ENCODE data around the gene ESRP2.

Gene ESRP2

DNA sequence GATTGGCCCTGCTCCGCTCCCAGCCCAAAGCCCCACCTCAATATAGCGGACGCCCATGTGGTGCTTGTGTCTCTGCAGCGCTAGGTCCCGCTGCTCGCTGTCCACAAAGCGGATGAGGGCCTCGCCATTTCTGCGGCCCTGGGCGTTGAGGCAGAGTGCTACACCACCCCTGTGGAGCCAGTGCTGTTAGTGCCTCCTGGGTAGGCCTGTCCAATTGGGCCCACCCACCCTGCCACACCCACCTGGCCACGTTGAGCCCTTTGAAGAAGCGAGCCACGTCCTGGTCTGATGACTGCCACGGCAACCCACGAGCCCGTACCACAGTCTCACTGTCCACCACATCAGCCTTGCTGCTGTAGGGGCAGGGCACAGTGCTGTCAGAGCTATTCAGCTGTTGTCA, 3.6 kb downstream of the ESRP2 start:
- H3K4me3 ChIP-seq (ENCODE audit: low read length, poor library complexity, severe bottlenecking) = no peak overlapping the region
- peaks cover 17% of the 10 kb centered on the region for H4K20me1 ChIP-seq (ENCODE audit: insufficient read depth, low read length, poor library complexity, severe bottlenecking)
- no peaks in the 10 kb centered on the region for H3K79me2 ChIP-seq (ENCODE audit: insufficient read depth, low read length)
- no peaks in the 10 kb centered on the region for H3K27me3 ChIP-seq (ENCODE audit: insufficient read depth, low read length, poor library complexity, severe bottlenecking)
- TF ChIP-seq, protein P1, sequence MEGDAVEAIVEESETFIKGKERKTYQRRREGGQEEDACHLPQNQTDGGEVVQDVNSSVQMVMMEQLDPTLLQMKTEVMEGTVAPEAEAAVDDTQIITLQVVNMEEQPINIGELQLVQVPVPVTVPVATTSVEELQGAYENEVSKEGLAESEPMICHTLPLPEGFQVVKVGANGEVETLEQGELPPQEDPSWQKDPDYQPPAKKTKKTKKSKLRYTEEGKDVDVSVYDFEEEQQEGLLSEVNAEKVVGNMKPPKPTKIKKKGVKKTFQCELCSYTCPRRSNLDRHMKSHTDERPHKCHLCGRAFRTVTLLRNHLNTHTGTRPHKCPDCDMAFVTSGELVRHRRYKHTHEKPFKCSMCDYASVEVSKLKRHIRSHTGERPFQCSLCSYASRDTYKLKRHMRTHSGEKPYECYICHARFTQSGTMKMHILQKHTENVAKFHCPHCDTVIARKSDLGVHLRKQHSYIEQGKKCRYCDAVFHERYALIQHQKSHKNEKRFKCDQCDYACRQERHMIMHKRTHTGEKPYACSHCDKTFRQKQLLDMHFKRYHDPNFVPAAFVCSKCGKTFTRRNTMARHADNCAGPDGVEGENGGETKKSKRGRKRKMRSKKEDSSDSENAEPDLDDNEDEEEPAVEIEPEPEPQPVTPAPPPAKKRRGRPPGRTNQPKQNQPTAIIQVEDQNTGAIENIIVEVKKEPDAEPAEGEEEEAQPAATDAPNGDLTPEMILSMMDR (conservative IDR thresholded peaks at IDR 0.05; ENCODE audit: low read length) = no peak
- TF ChIP-seq EZH2phosphoT487 (IDR thresholded peaks at IDR 0.05; ENCODE audit: borderline replicate concordance) = no peak
- H3K36me3 ChIP-seq (ENCODE audit: insufficient read depth, low read length) = peaks cover 47% of the 10 kb centered on the region; the same call in 1 of the 2 replicates
- H3K4me2 ChIP-seq (ENCODE audit: low read depth, low read length, poor library complexity, severe bottlenecking) = no peak overlapping the region
- no peaks in the 10 kb centered on the region for H3K9me2 ChIP-seq (replicated peaks; ENCODE audit: low read depth, low read length)
- H3K4me1 ChIP-seq (ENCODE audit: insufficient read depth, low read length, poor library complexity, severe bottlenecking) = peaks cover under 1% of the 10 kb centered on the region
- no peak overlapping the region for H2AFZ ChIP-seq (ENCODE audit: low read length)
- no peaks in the 10 kb centered on the region for H3K9me3 ChIP-seq (ENCODE audit: insufficient read depth, low read depth, low read length)
- H3K9ac ChIP-seq (ENCODE audit: low read depth, low read length, poor library complexity, severe bottlenecking) = no peak overlapping the region
- H3F3A ChIP-seq (ENCODE audit: low read depth) = no peaks in the 10 kb centered on the region

DNA sequence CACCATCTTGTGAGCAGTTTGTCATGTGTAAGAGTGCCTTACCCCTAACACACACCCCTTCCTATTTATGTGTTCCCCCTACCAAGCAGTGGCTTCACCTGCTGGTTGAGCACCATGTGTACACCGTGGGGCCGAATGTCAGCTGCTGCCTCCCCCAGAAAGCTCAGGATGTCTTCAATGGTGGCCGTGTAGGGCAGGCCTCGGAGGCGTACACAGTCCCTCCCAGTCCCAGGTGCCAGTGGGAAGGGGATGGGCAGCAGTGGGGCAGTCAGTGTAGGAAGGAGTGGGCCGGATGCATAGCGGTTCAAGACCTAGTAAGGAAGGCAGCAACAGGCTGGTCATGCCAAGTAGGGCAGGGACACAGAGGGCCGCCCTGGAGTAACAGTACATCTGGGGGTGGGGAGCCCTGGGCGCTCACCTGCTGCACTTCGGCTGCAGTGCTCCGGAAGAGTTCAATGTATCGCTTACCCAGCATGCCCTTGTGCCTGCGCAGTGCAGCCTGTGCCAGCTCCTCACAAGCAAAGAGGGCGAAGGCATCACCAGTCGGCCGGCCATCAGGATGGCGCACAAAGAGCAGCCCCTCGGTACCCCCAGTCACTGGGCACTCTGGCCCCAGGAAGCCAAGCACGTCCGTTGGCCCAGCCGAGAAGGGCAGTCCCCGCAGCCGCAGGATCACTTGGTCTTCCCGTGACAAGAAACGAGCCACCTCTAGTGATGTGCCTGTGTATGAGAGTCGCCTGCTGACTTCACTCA, 4.4 kb downstream of the ESRP2 start:
- Histone ChIP-seq H4K20me1 (ENCODE audit: insufficient read depth, low read length, poor library complexity, severe bottlenecking) (peaks cover 19% of the 10 kb centered on the region), H3F3A (ENCODE audit: low read depth) (no peaks in the 10 kb centered on the region), H3K4me3 (ENCODE audit: low read length, poor library complexity, severe bottlenecking) (no peak overlapping the region), H2AFZ (ENCODE audit: low read length) (no peak overlapping the region), H3K4me2 (ENCODE audit: low read depth, low read length, poor library complexity, severe bottlenecking) (no peak overlapping the region), H3K4me1 (ENCODE audit: insufficient read depth, low read length, poor library complexity, severe bottlenecking) (peaks cover 5% of the 10 kb centered on the region), H3K9me2 (replicated peaks; ENCODE audit: low read depth, low read length) (no peaks in the 10 kb centered on the region), H3K27me3 (ENCODE audit: insufficient read depth, low read length, poor library complexity, severe bottlenecking) (no peaks in the 10 kb centered on the region), H3K9ac (ENCODE audit: low read depth, low read length, poor library complexity, severe bottlenecking) (no peak overlapping the region), H3K79me2 (ENCODE audit: insufficient read depth, low read length) (no peaks in the 10 kb centered on the region), H3K9me3 (ENCODE audit: insufficient read depth, low read depth, low read length) (no peaks in the 10 kb centered on the region), H3K36me3 (ENCODE audit: insufficient read depth, low read length) (peaks cover 54% of the 10 kb centered on the region; the same call in 1 of the 2 replicates)
- TF ChIP-seq, protein P1 (conservative IDR thresholded peaks at IDR 0.05; ENCODE audit: low read length) = no peak
- no peak for TF ChIP-seq EZH2phosphoT487 (IDR thresholded peaks at IDR 0.05; ENCODE audit: borderline replicate concordance)

DNA sequence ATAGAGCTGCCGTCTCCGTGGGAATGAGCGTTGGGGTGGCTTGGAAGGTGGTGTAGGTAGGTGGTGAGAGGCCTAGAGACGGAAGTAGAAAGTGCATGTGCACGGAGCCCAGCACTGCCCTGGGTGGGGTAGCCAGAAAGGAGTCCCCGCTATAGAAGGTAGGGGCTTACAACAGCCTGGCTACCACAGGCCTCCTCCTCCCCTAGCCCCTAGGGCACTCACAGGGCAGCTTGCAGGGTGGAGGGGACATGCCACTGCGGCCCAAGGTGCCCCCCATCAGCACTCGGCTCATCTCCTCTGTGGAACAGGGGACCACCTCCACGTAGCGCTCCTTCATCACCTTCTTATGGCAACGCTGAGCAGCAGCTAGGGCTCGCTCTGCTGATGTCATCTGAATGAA, 5.0 kb downstream of the ESRP2 start:
- Histone ChIP-seq H3K9ac (ENCODE audit: low read depth, low read length, poor library complexity, severe bottlenecking) (no peak overlapping the region), H3K4me3 (ENCODE audit: low read length, poor library complexity, severe bottlenecking) (no peak overlapping the region), H3K9me2 (replicated peaks; ENCODE audit: low read depth, low read length) (no peaks in the 10 kb centered on the region), H2AFZ (ENCODE audit: low read length) (no peak overlapping the region), H4K20me1 (ENCODE audit: insufficient read depth, low read length, poor library complexity, severe bottlenecking) (peaks cover 22% of the 10 kb centered on the region), H3K9me3 (ENCODE audit: insufficient read depth, low read depth, low read length) (no peaks in the 10 kb centered on the region), H3K79me2 (ENCODE audit: insufficient read depth, low read length) (0 out of 2 replicates have a peak, but pooled peaks cover 2% of the 10 kb centered on the region), H3K36me3 (ENCODE audit: insufficient read depth, low read length) (peaks cover 60% of the 10 kb centered on the region; the same call in 1 of the 2 replicates), H3K27me3 (ENCODE audit: insufficient read depth, low read length, poor library complexity, severe bottlenecking) (no peaks in the 10 kb centered on the region), H3K4me1 (ENCODE audit: insufficient read depth, low read length, poor library complexity, severe bottlenecking) (peaks cover 5% of the 10 kb centered on the region), H3F3A (ENCODE audit: low read depth) (no peaks in the 10 kb centered on the region), H3K4me2 (ENCODE audit: low read depth, low read length, poor library complexity, severe bottlenecking) (no peak overlapping the region)
- TF ChIP-seq, protein P1 (conservative IDR thresholded peaks at IDR 0.05; ENCODE audit: low read length) = no peak
- TF ChIP-seq EZH2phosphoT487 (IDR thresholded peaks at IDR 0.05; ENCODE audit: borderline replicate concordance) = no peak
